GM20431 (cell line): Measurements from ENCODE around the gene FBXO9.

ENCODE experiments used
- in situ Hi-C: fragments of 300-500 bp; cut with MseI, MboI; formaldehyde crosslinking; loops from one replicate; pipeline ENCODE4 v1.15.0; 2020; ENCODE audit warnings: low sequenced_read_pairs; ENCODE audit not compliant: unreplicated experiment

Gene FBXO9

GRCh38 chr6:53128842-53129241, 63.6 kb downstream of the FBXO9 start:
- in situ Hi-C loops = no loop called here

- in situ Hi-C loops = no loop called here
Measured at GRCh38 chr6:53130569-53131290, 65.5 kb downstream of the FBXO9 start.

GRCh38 chr6:53133961-53134360, 68.8 kb downstream of the FBXO9 start:
- in situ Hi-C loops = no loop called here

GRCh38 chr6:53134601-53135235, 69.5 kb downstream of the FBXO9 start:
- in situ Hi-C loops = no loop called here

- in situ Hi-C loops = no loop called here
Measured at GRCh38 chr6:53136000-53136609, 70.9 kb downstream of the FBXO9 start.

- in situ Hi-C loops = no loop called here
Measured at GRCh38 chr6:53139841-53140413, 74.7 kb downstream of the FBXO9 start.

- in situ Hi-C loops = no loop called here
Measured at GRCh38 chr6:53142810-53143209, 77.6 kb downstream of the FBXO9 start.

- in situ Hi-C loops = no loop called here
Measured at GRCh38 chr6:53143710-53144109, 78.5 kb downstream of the FBXO9 start.

- in situ Hi-C loops = no loop called here
Measured at GRCh38 chr6:53144802-53145201, 79.6 kb downstream of the FBXO9 start.

GRCh38 chr6:53148684-53149083, 83.5 kb downstream of the FBXO9 start, which contains the start of gene GCM1:
Gene GCM1 (minus strand): TSS chr6:53148841. CDS start chr6:53145632, 3,209 bp downstream.
- in situ Hi-C loops = no loop called here
